ENCODE measurements around the gene ST3GAL3. TPM values are rescaled to one million over a fixed set of nuclear protein-coding genes. Genes with fewer than 3 reads are reported as not detected.

The ST3GAL3 gene
- total RNA-seq, 1 donor from 2014 or later = 20.5 TPM

DNA sequence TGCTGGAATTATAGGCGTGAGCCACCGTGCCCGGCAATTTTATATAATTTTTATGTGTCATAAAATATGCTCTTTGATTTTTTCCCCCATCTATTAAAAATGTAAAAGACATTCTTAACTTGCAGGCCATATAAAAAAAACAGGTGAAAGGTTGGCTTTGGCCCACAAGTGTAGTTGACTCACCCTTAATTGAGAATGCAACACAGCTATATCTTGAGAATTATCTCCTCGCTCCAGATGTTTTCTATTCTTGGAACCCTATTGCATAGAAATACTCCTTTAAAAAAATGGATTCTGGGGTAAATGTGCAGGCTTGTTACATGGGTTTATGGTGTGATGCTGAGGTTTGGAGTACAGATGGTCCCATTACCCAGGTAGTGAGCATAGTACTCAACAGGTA is 112.0 kb downstream of the ST3GAL3 start:
- no peaks in the 10 kb centered on the region for H3K36me3 ChIP-seq
- no peaks in the 10 kb centered on the region for H3K4me1 ChIP-seq
- intact Hi-C loops (cut with DNase I) = no loop called here
- no peaks in the 10 kb centered on the region for H3K27me3 ChIP-seq
- no peak overlapping the region for H3K4me3 ChIP-seq
- H3K27ac ChIP-seq = no peak overlapping the region
- TF ChIP-seq, protein P1, sequence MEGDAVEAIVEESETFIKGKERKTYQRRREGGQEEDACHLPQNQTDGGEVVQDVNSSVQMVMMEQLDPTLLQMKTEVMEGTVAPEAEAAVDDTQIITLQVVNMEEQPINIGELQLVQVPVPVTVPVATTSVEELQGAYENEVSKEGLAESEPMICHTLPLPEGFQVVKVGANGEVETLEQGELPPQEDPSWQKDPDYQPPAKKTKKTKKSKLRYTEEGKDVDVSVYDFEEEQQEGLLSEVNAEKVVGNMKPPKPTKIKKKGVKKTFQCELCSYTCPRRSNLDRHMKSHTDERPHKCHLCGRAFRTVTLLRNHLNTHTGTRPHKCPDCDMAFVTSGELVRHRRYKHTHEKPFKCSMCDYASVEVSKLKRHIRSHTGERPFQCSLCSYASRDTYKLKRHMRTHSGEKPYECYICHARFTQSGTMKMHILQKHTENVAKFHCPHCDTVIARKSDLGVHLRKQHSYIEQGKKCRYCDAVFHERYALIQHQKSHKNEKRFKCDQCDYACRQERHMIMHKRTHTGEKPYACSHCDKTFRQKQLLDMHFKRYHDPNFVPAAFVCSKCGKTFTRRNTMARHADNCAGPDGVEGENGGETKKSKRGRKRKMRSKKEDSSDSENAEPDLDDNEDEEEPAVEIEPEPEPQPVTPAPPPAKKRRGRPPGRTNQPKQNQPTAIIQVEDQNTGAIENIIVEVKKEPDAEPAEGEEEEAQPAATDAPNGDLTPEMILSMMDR (IDR thresholded peaks at IDR 0.05) = no peak
- DNase-seq = no peak
- H3K9me3 ChIP-seq = no peaks in the 10 kb centered on the region
- no peak for ATAC-seq

DNA sequence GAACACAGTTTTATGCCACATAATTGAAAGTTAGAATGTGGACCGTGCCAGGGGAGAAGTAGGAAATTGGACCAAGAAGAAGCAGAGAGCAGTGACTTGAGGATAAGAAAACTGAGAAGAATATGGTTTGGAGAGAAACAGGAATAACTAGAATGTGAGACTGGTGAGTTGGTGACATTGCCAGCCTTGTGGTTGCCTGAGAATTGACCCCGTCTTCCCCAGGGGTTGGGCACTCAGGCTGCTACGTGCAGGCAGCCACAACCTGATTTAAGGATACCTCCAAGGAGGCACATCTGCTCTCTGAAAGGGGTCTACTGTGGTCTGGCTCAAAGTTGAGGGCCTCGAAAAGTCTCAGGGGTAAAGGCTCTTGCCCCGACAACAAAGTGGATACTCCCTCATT is 114.1 kb downstream of the ST3GAL3 start:
- ATAC-seq = no peak
- DNase-seq = no peak
- TF ChIP-seq, protein P1 (IDR thresholded peaks at IDR 0.05) = no peak
- Histone ChIP-seq H3K9me3 (no peaks in the 10 kb centered on the region), H3K27me3 (no peaks in the 10 kb centered on the region), H3K36me3 (no peaks in the 10 kb centered on the region), H3K4me1 (no peaks in the 10 kb centered on the region), H3K4me3 (no peak overlapping the region), H3K27ac (no peak overlapping the region)
- intact Hi-C loops (cut with DNase I) = no loop called here

DNA sequence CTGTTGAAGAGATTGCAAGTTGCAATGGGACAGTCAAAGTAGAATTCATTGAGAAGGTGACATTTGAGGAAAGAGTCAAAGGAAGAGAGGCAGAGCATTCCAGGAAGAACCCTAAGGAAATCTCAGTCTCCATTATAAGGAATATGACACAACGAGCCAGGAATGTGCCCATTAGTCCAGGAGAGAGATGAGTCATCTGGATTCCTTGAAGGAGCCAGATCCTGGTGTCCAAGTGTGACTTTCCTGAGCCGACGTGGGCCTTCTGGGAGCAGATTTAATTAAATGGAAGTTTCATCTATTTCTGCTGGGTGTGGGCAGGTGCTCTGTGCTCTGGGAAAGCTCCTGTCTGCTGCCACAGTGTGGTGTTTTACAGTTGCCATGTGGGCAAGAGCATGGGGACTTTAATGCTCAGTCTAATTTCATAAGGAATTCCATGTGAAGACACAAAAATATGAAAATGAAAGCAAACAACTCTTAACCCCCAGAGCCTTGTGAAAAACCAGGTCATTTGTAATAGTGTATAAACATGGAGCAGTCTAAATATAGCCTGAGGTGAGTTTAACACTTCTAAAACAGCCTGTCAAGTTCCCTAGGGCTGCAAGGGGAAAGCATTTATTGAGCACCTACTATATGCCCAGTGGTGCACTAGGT is 114.8 kb downstream of the ST3GAL3 start:
- no peaks in the 10 kb centered on the region for H3K36me3 ChIP-seq
- ATAC-seq (peak; percentile 60), DNase-seq (no peak)
- no peak overlapping the region for H3K27ac ChIP-seq
- H3K9me3 ChIP-seq = no peaks in the 10 kb centered on the region
- intact Hi-C loops (cut with DNase I) = no loop called here
- TF ChIP-seq, protein P1 (IDR thresholded peaks at IDR 0.05) = no peak
- H3K4me1 ChIP-seq = no peaks in the 10 kb centered on the region
- H3K4me3 ChIP-seq = no peak overlapping the region
- no peaks in the 10 kb centered on the region for H3K27me3 ChIP-seq

DNA sequence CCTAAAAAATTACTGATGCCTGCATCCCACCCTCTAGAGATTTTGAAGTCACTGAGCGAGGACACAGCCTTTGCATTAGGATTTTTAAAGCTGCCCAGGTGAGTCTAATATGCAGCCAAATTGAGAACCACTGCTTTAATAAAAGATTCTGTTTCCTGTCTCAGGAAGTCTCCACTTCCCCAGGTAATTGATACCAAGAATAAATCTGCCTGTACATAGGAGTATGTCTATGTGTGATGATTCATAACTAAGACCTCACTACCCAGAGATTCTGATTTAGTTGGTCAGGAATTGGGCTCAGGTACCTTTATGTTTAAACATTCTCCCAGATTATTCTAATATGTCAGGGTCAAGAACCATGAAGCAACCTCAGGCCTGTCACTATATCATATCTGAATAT is 117.5 kb downstream of the ST3GAL3 start:
- TF ChIP-seq, protein P1 (IDR thresholded peaks at IDR 0.05) = no peak
- intact Hi-C loops (cut with DNase I) = no loop called here

DNA sequence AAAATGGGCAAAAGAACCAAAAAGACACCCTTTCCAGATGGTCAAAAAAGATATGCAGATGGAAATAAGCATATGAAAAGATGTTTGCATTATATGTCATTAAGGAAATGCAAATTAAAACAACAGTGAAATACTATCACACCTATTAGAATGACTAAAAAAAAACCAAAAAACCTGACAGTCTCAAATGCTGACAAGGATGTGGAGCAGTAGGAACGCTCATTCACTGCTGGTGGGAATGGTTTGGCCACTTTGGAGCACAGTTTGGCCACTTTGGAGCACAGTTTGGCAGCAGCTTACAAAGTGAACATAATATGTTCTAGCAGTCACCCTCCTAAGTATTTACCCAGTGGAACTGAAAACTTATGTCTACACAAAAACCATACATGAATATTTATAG is 121.2 kb downstream of the ST3GAL3 start:
- DNase-seq (no peak), ATAC-seq (no peak)
- Histone ChIP-seq H3K4me3 (no peak overlapping the region), H3K4me1 (peaks cover 15% of the 10 kb centered on the region), H3K27ac (no peak overlapping the region), H3K36me3 (no peaks in the 10 kb centered on the region), H3K9me3 (no peaks in the 10 kb centered on the region), H3K27me3 (no peaks in the 10 kb centered on the region)
- TF ChIP-seq, protein P1 (IDR thresholded peaks at IDR 0.05) = no peak
- intact Hi-C loops (cut with DNase I) = no loop called here

More for the DNA sequence above, 117.5 kb downstream of the ST3GAL3 start:
- DNase-seq = no peak
- no peak for ATAC-seq
- Histone ChIP-seq H3K27me3 (no peaks in the 10 kb centered on the region), H3K27ac (no peak overlapping the region), H3K4me1 (no peaks in the 10 kb centered on the region), H3K4me3 (no peak overlapping the region), H3K36me3 (no peaks in the 10 kb centered on the region), H3K9me3 (no peaks in the 10 kb centered on the region)

DNA sequence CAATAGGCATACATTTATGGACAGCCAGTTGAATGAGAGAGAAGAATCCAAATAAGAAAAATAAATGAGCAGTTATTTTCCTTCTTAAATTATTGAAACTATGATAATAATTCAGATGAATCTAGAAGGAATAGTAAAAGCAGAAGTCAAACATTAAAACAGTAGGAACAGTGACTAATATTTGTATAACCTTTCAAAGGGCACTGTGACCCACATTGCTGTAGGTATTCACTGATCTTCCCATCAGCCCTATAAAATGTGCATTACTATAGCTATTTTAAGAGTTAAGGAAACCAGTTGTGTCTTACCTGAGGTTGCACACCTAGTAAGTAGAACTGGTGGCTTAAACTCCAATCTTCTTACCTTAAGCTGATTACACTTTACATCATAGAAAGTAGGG is 123.5 kb downstream of the ST3GAL3 start:
- no peak overlapping the region for H3K27ac ChIP-seq
- no peak overlapping the region for H3K4me3 ChIP-seq
- ATAC-seq (no peak), DNase-seq (no peak)
- H3K27me3 ChIP-seq = no peaks in the 10 kb centered on the region
- peaks cover 27% of the 10 kb centered on the region for H3K4me1 ChIP-seq
- intact Hi-C loops (cut with DNase I) = no loop called here
- H3K36me3 ChIP-seq = no peaks in the 10 kb centered on the region
- no peaks in the 10 kb centered on the region for H3K9me3 ChIP-seq
- TF ChIP-seq, protein P1 (IDR thresholded peaks at IDR 0.05) = no peak

Data from upper lobe of right lung (tissue), 1 donor.